Measurements from ENCODE around the gene ERVW-1.

ERVW-1 gene

GRCh38 chr7:92506363-92506762, 28.6 kb upstream of the ERVW-1 start:
- H3K4me1 ChIP-seq (ENCODE audit: control insufficient read depth, insufficient read depth, low read length) = no peaks in the 10 kb centered on the region
- TF ChIP-seq ZBTB26 (tag by site-specific recombination; optimal IDR thresholded peaks at IDR 0.05) (no peak), ZNF624 (tag by site-specific recombination; IDR thresholded peaks at IDR 0.05) (no peak), ZNF350 (tag by site-specific recombination; IDR thresholded peaks at IDR 0.05) (no peak), ZNF785 (tag by site-specific recombination; IDR thresholded peaks at IDR 0.05) (no peak), ZNF248 (tag by site-specific recombination; IDR thresholded peaks at IDR 0.05) (no peak), ZFP3 (tag by site-specific recombination; IDR thresholded peaks at IDR 0.05; ENCODE audit: low read depth) (no peak), ELK4 (IDR thresholded peaks at IDR 0.05; ENCODE audit: borderline replicate concordance, low read depth, low read length) (no peak), ZNF555 (tag by site-specific recombination; conservative IDR thresholded peaks at IDR 0.05) (no peak), WT1 (tag by site-specific recombination; IDR thresholded peaks at IDR 0.05) (no peak), ZNF311 (tag by site-specific recombination; IDR thresholded peaks at IDR 0.05; ENCODE audit: borderline replicate concordance) (no peak)
- no peak overlapping the region for H3K4me3 ChIP-seq (ENCODE audit: low read depth, low read length)
- CTCF ChIA-PET = interaction anchor here (0.6 to 1.0 kb wide), 3 partner anchors 50 to 1797 kb away, joined by 3 to 4 read pairs (median 3); no protein-coding TSS in a partner anchor
- no peaks in the 10 kb centered on the region for H3K9me3 ChIP-seq (ENCODE audit: control insufficient read depth, insufficient read depth, low read depth, low read length)
- H3K27ac ChIP-seq (ENCODE audit: extremely low read depth, low read depth, low read length) = no peak overlapping the region
- peaks cover 44 to 53% of the 10 kb centered on the region in 2 experiments for H3K36me3 ChIP-seq (ENCODE audit: control insufficient read depth in 2 of 2, insufficient read depth in 1 of 2, low read length in 2 of 2)
- POLR2A ChIA-PET = no interaction called here

GRCh38 chr7:92504563-92504962, 26.8 kb upstream of the ERVW-1 start:
- ChIA-PET CTCF (no interaction called here), POLR2A (no interaction called here)
- no peak overlapping the region for H3K27ac ChIP-seq (ENCODE audit: extremely low read depth, low read depth, low read length)

DNA sequence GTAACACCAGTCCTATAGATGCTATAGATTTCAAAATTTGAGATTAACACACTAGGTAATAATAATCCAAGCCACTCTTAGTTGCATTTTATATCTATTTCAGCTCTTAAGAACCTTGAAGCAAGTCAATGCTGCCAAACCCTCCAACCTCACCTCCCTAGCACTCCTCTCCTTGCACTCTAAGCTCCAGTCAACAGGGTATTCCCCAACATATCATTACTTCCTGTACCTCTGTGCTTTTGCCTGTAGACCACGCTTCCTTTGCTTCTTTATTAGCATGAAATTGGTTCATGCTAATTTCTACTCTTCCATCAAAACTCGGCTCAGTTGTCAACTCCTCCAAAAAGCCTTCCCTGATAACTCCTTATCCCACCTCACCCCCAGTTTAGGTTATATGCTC, 26.0 kb upstream of the ERVW-1 start:
- ChIA-PET CTCF (no interaction called here), POLR2A (no interaction called here)
- no peaks in the 10 kb centered on the region for H3K9me3 ChIP-seq (ENCODE audit: control insufficient read depth, insufficient read depth, low read depth, low read length)
- TF ChIP-seq ZNF114 (tag by site-specific recombination; IDR thresholded peaks at IDR 0.05) = no peak
- no peak for TF ChIP-seq PRDM6 (tag by site-specific recombination; IDR thresholded peaks at IDR 0.05)
- no peak for TF ChIP-seq ZNF211 (tag by site-specific recombination; IDR thresholded peaks at IDR 0.05; ENCODE audit: low read depth)
- TF ChIP-seq RBAK (tag by site-specific recombination; IDR thresholded peaks at IDR 0.05) = no peak
- H3K4me3 ChIP-seq (ENCODE audit: low read depth, low read length) = no peak overlapping the region
- no peak overlapping the region for H3K27ac ChIP-seq (ENCODE audit: extremely low read depth, low read depth, low read length)
- H3K36me3 ChIP-seq (ENCODE audit: control insufficient read depth in 2 of 2, insufficient read depth in 1 of 2, low read length in 2 of 2) = peaks cover 57 to 65% of the 10 kb centered on the region in 2 experiments
- H3K4me1 ChIP-seq (ENCODE audit: control insufficient read depth, insufficient read depth, low read length) = no peaks in the 10 kb centered on the region; the same call in 1 of the 2 replicates

More at GRCh38 chr7:92504563-92504962, 26.8 kb upstream of the ERVW-1 start:
- no peak overlapping the region for H3K4me3 ChIP-seq (ENCODE audit: low read depth, low read length)
- TF ChIP-seq MYNN (tag by site-specific recombination; IDR thresholded peaks at IDR 0.05; ENCODE audit: borderline replicate concordance) = no peak
- no peak for TF ChIP-seq ZXDB (tag by site-specific recombination; IDR thresholded peaks at IDR 0.05)
- no peak for TF ChIP-seq ZNF433 (tag by site-specific recombination; IDR thresholded peaks at IDR 0.05; ENCODE audit: low read depth)
- no peak for TF ChIP-seq ZNF2 (tag by site-specific recombination; IDR thresholded peaks at IDR 0.05)
- TF ChIP-seq RBAK (tag by site-specific recombination; IDR thresholded peaks at IDR 0.05) = no peak
- TF ChIP-seq KLF17 (tag by site-specific recombination; IDR thresholded peaks at IDR 0.05) = no peak
- no peak for TF ChIP-seq ZSCAN16 (tag by site-specific recombination; IDR thresholded peaks at IDR 0.05)
- TF ChIP-seq ZNF335 (tag by site-specific recombination; conservative IDR thresholded peaks at IDR 0.05) = no peak
- no peaks in the 10 kb centered on the region for H3K9me3 ChIP-seq (ENCODE audit: control insufficient read depth, insufficient read depth, low read depth, low read length)
- H3K4me1 ChIP-seq (ENCODE audit: control insufficient read depth, insufficient read depth, low read length) = no peaks in the 10 kb centered on the region; the same call in 1 of the 2 replicates
- H3K36me3 ChIP-seq (ENCODE audit: control insufficient read depth in 2 of 2, insufficient read depth in 1 of 2, low read length in 2 of 2) = peaks cover 57 to 61% of the 10 kb centered on the region in 2 experiments

Measured in HEK293 (cell line).